SK-N-SH (cell line): ENCODE measurements around the gene GDF3. TPM values are rescaled to one million over a fixed set of nuclear protein-coding genes. Genes with fewer than 3 reads are reported as not detected.

Source experiments
- CTCF ChIA-PET: fragments of 300-600, 350-600 bp; formaldehyde crosslinking; extraction: SDS; loops from one replicate; lab custom pipeline; 2021; lab: Yijun Ruan, JAX
- POLR2A ChIA-PET: fragments of 350-600 bp; sonication (Branson Sonifier 250); formaldehyde crosslinking; extraction: SDS; loops from one replicate; lab custom pipeline; 2020; ENCODE audit warnings: antibody characterized with exemption, inconsistent platforms; lab: Yijun Ruan, JAX
- DNase-seq: peaks from one replicate; pipeline ENCODE4 v3.0.0; 2012
- H2AFZ ChIP-seq: fragments of 200-600 bp; sonication (generic); 2 replicates; pipeline ENCODE4 v1.8.1; 2016; ENCODE audit warnings: antibody characterized with exemption, mild to moderate bottlenecking, low read depth
- H3F3A ChIP-seq: fragments of 200-600 bp; sonication (generic); replicated peaks from 2 replicates; pipeline ENCODE3; 2016; ENCODE audit warnings: antibody characterized with exemption, mild to moderate bottlenecking; ENCODE audit not compliant: insufficient read depth
- H3K27ac ChIP-seq, 2 experiments: fragments of 200-500 bp in 1 of 2; fragments of 200-600 bp in 1 of 2; sonication (Bioruptor generic) in 1 of 2; sonication (generic), shearing (Covaris generic) in 1 of 2; 2 replicates each; pipeline versions ENCODE4 v1.5.1 to v1.6.1; 2014 to 2016; ENCODE audit warnings: low read depth in 2 of 2, inconsistent platforms in 1 of 2, low read length in 1 of 2, mild to moderate bottlenecking in 1 of 2, mixed read lengths in 1 of 2
- H3K27me3 ChIP-seq: fragments of 200-600 bp; sonication (generic), shearing (Covaris generic); 2 replicates; pipeline ENCODE4 v1.6.1; 2016; ENCODE audit warnings: mixed run types; ENCODE audit not compliant: insufficient read depth
- H3K36me3 ChIP-seq, 2 experiments: fragments of 200-500 bp in 1 of 2; fragments of 200-600 bp in 1 of 2; sonication (Bioruptor generic) in 1 of 2; sonication (generic) in 1 of 2; replicated peaks in 1 of 2; 2 replicates each; pipeline versions ENCODE3 to v1.5.1; 2014 to 2016; ENCODE audit warnings: low read length in 1 of 2, mild to moderate bottlenecking in 1 of 2; ENCODE audit not compliant: insufficient read depth in 2 of 2, control insufficient read depth in 1 of 2
- H3K4me1 ChIP-seq, 2 experiments: fragments of 200-500 bp in 1 of 2; fragments of 200-600 bp in 1 of 2; sonication (Bioruptor generic) in 1 of 2; sonication (generic), shearing (Covaris generic) in 1 of 2; 2 replicates each; pipeline versions ENCODE4 v1.5.1 to v1.6.1; 2014 to 2016; ENCODE audit warnings: low read depth in 1 of 2, low read length in 1 of 2, mixed run types in 1 of 2; ENCODE audit not compliant: insufficient read depth in 2 of 2, control insufficient read depth in 1 of 2
- H3K4me2 ChIP-seq: fragments of 200-600 bp; sonication (generic), shearing (Covaris generic); 2 replicates; pipeline ENCODE4 v1.6.1; 2017; ENCODE audit warnings: mixed run types
- H3K4me3 ChIP-seq, 2 experiments: fragments of 200-500 bp in 1 of 2; fragments of 200-600 bp in 1 of 2; sonication (Bioruptor generic) in 1 of 2; sonication (generic), shearing (Covaris generic) in 1 of 2; 2 replicates each; pipeline versions ENCODE4 v1.5.1 to v1.8.1; 2014 to 2016; ENCODE audit warnings: low read depth in 2 of 2, inconsistent platforms in 1 of 2, low read length in 1 of 2, mild to moderate bottlenecking in 1 of 2, mixed read lengths in 1 of 2, moderate library complexity in 1 of 2
- H3K79me2 ChIP-seq: fragments of 200-600 bp; sonication (generic); 2 replicates; pipeline ENCODE4 v1.8.1; 2017; ENCODE audit warnings: mild to moderate bottlenecking; ENCODE audit not compliant: insufficient read depth
- H3K9ac ChIP-seq: fragments of 200-600 bp; sonication (generic); 2 replicates; pipeline ENCODE4 v1.6.1; 2017; ENCODE audit warnings: mixed run types
- H3K9me2 ChIP-seq: fragments of 200-600 bp; sonication (generic); 2 replicates; pipeline ENCODE4 v1.6.1; 2017; ENCODE audit warnings: mixed run types
- H3K9me3 ChIP-seq: fragments of 200-600 bp; sonication (generic); 2 replicates; pipeline ENCODE4 v1.6.1; 2017; ENCODE audit warnings: mixed run types, mild to moderate bottlenecking, moderate library complexity
- H4K20me1 ChIP-seq: fragments of 200-600 bp; sonication (generic); 2 replicates; pipeline ENCODE4 v1.6.1; 2017; ENCODE audit warnings: mild to moderate bottlenecking, mixed run types; ENCODE audit not compliant: insufficient read depth
- FOSL2 ChIP-seq: IDR thresholded peaks from 2 replicates; pipeline ENCODE4 v1.4.0; 2012; ENCODE audit warnings: low read depth, mild to moderate bottlenecking, moderate library complexity, borderline replicate concordance
- FOXJ3 ChIP-seq: sonication (generic); formaldehyde crosslinking; IDR thresholded peaks from 2 replicates; pipeline ENCODE4 v1.5.1; 2020; ENCODE audit warnings: mild to moderate bottlenecking, missing genetic modification reagents
- FOXM1 ChIP-seq: IDR thresholded peaks from 2 replicates; pipeline ENCODE4 v1.4.0; 2012; ENCODE audit warnings: low read depth, mild to moderate bottlenecking
- GABPA ChIP-seq: IDR thresholded peaks from 2 replicates; pipeline ENCODE4 v1.4.0; 2012; ENCODE audit warnings: low read depth, mild to moderate bottlenecking
- JUND ChIP-seq: IDR thresholded peaks from 2 replicates; pipeline ENCODE4 v1.4.0; 2012
- NFIC ChIP-seq: IDR thresholded peaks from 2 replicates; pipeline ENCODE4 v1.4.0; 2012; ENCODE audit warnings: borderline replicate concordance
- TEAD4 ChIP-seq: IDR thresholded peaks from 2 replicates; pipeline ENCODE4 v1.4.0; 2012; ENCODE audit warnings: mild to moderate bottlenecking, borderline replicate concordance; ENCODE audit not compliant: insufficient read depth
- WGBS: methylation state at CpG from one replicate; pipeline ENCODE4 v1.1.6; 2017; ENCODE audit warnings: low lambda C conversion rate; 5-methylcytosine and 5-hydroxymethylcytosine counted together
- polyA plus RNA-seq, 3 experiments: library from polyadenylated mRNA; depleted of rRNA; stranded (reverse); fragments of >200 nt; gene quantifications; 2 replicates each; pipeline ENCODE4 v1.2.3, GENCODE V29; 2012
- TF ChIP-seq, protein P1 (sequence below): IDR thresholded peaks from 2 replicates; pipeline ENCODE4 v1.6.1; 2012; ENCODE audit warnings: mild to moderate bottlenecking, low read depth, low read length, moderate library complexity
- TF ChIP-seq, protein P2 (sequence below): IDR thresholded peaks from 2 replicates; pipeline ENCODE4 v1.4.0; 2012; ENCODE audit warnings: low read depth
- TF ChIP-seq, protein P3 (sequence below): fragments of 150-350 bp; IDR thresholded peaks from 2 replicates; pipeline ENCODE4 v1.6.1; 2016; ENCODE audit warnings: mild to moderate bottlenecking, low read depth, low read length
- TF ChIP-seq, protein P4 (sequence below): fragments of 150-350 bp; IDR thresholded peaks from 2 replicates; pipeline ENCODE4 v1.6.1; 2017; ENCODE audit warnings: antibody characterized with exemption, low read length, low read depth, borderline replicate concordance

Gene GDF3
- polyA plus RNA-seq, 1 of the 3 experiments (the other 2 are of a cell fraction) = not detected

DNA sequence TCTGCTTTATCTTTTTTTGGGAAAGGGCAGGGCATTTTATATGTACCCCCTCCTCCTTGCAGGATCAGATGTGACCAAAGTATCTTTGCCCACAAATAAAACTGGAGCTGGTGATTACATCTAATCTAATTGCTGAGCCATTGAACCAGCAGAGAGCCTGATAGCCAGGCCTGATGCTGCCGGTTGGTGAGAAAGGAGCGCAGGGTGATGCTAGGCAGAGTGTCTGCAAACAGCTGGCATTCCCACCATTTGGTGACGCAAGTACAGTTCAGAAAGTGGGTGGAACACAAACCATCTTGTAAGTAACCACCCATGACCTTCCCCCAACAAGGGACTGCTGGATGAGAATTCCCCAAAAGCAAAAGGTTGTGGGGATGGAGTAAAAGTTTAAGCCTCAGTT is 28.4 kb upstream of the GDF3 start:
- POLR2A ChIA-PET = no interaction called here
- Histone ChIP-seq H3K9me3 (no peaks in the 10 kb centered on the region), H3K36me3 (no peaks in the 10 kb centered on the region), H3K27ac (no peak overlapping the region), H4K20me1 (no peaks in the 10 kb centered on the region), H3K4me3 (no peak overlapping the region), H2AFZ (no peak overlapping the region), H3K4me2 (no peak overlapping the region), H3F3A (no peaks in the 10 kb centered on the region), H3K9ac (no peak overlapping the region), H3K79me2 (no peaks in the 10 kb centered on the region), H3K4me1 (no peaks in the 10 kb centered on the region), H3K27me3 (peaks cover 15% of the 10 kb centered on the region; the same call in 1 of the 2 replicates), H3K9me2 (no peaks in the 10 kb centered on the region)
- TF ChIP-seq FOXM1 (no peak), JUND (no peak), TEAD4 (no peak), FOXJ3 (CRISPR knock-in tag) (no peak), NFIC (no peak), GABPA (no peak), FOSL2 (no peak)
- TF ChIP-seq, protein P1, sequence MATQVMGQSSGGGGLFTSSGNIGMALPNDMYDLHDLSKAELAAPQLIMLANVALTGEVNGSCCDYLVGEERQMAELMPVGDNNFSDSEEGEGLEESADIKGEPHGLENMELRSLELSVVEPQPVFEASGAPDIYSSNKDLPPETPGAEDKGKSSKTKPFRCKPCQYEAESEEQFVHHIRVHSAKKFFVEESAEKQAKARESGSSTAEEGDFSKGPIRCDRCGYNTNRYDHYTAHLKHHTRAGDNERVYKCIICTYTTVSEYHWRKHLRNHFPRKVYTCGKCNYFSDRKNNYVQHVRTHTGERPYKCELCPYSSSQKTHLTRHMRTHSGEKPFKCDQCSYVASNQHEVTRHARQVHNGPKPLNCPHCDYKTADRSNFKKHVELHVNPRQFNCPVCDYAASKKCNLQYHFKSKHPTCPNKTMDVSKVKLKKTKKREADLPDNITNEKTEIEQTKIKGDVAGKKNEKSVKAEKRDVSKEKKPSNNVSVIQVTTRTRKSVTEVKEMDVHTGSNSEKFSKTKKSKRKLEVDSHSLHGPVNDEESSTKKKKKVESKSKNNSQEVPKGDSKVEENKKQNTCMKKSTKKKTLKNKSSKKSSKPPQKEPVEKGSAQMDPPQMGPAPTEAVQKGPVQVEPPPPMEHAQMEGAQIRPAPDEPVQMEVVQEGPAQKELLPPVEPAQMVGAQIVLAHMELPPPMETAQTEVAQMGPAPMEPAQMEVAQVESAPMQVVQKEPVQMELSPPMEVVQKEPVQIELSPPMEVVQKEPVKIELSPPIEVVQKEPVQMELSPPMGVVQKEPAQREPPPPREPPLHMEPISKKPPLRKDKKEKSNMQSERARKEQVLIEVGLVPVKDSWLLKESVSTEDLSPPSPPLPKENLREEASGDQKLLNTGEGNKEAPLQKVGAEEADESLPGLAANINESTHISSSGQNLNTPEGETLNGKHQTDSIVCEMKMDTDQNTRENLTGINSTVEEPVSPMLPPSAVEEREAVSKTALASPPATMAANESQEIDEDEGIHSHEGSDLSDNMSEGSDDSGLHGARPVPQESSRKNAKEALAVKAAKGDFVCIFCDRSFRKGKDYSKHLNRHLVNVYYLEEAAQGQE = no peak
- TF ChIP-seq, protein P2, sequence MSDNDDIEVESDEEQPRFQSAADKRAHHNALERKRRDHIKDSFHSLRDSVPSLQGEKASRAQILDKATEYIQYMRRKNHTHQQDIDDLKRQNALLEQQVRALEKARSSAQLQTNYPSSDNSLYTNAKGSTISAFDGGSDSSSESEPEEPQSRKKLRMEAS = no peak
- TF ChIP-seq, protein P3, sequence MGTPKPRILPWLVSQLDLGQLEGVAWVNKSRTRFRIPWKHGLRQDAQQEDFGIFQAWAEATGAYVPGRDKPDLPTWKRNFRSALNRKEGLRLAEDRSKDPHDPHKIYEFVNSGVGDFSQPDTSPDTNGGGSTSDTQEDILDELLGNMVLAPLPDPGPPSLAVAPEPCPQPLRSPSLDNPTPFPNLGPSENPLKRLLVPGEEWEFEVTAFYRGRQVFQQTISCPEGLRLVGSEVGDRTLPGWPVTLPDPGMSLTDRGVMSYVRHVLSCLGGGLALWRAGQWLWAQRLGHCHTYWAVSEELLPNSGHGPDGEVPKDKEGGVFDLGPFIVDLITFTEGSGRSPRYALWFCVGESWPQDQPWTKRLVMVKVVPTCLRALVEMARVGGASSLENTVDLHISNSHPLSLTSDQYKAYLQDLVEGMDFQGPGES = no peak
- TF ChIP-seq, protein P4, sequence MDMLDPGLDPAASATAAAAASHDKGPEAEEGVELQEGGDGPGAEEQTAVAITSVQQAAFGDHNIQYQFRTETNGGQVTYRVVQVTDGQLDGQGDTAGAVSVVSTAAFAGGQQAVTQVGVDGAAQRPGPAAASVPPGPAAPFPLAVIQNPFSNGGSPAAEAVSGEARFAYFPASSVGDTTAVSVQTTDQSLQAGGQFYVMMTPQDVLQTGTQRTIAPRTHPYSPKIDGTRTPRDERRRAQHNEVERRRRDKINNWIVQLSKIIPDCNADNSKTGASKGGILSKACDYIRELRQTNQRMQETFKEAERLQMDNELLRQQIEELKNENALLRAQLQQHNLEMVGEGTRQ = no peak
- 14% methylated on average over 3 of the region's 3 CpGs for WGBS
- DNase-seq = no peak
- CTCF ChIA-PET = no interaction called here
